Adrenal gland (tissue), 5 donors: ENCODE results near the gene NPAS1.

Source experiments
- CTCF ChIP-seq, 6 experiments: fragments of 450-650 bp in 4 of 6; fragments of 200-600 bp in 2 of 6; sonication (generic) in 1 of 6; IDR thresholded peaks; 1 replicate in 5 of 6; 2 replicates in 1 of 6; pipeline versions ENCODE4 v1.5.1 to v1.8.0; 2016 to 2021; ENCODE audit warnings: antibody characterized with exemption in 6 of 6, mild to moderate bottlenecking in 2 of 6, moderate library complexity in 1 of 6
- POLR2A ChIP-seq, 2 donors: fragments of 450-650 bp; IDR thresholded peaks; one replicate each; pipeline ENCODE4 v1.6.1; 2017; ENCODE audit warnings: antibody characterized with exemption in 2 of 2, mild to moderate bottlenecking in 2 of 2, moderate library complexity in 1 of 2
- donor health status: DM: no; HTN: no; CAD: no.

DNA sequence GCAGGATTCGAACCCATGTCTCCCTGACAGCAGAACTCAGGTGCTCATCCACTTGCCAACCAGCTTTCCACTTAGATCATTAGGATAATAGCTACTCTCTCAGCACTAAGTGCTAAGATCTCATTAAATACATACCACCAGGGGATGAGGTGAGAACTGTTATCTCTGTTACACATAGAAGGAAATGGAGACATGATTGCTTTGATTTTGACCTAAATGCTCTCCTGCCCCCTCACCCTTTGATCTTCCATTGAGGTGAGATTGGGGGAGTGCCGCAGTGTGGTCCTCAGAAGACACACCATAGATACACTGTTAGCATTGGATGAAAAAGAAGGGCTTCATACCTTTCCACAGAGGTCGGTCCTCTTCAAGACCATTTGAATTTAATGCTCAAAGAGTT is 38.9 kb upstream of the NPAS1 start:
- TF ChIP-seq CTCF (IDR thresholded peaks at IDR 0.05) = no peak
- TF ChIP-seq POLR2A (IDR thresholded peaks at IDR 0.05) = no peak
